Measurements from ENCODE around the gene ARMH1.
"Not testable (repeated sequence)": the region's sequence is repeated elsewhere in the genome, so short reads cannot be mapped to it uniquely, and the experiment has no call there.

Gene ARMH1

GRCh38 chr1:44723496-44724295 is 49.2 kb downstream of the ARMH1 start:
- DNase-seq (ENCODE audit: low read depth in 2 of 2): no peak

- no peak for DNase-seq (ENCODE audit: low read depth in 2 of 2)
Observed at GRCh38 chr1:44724296-44724954, 49.9 kb downstream of the ARMH1 start.

- no peak for DNase-seq (ENCODE audit: low read depth in 2 of 2)
Observed at GRCh38 chr1:44724955-44725698, 50.6 kb downstream of the ARMH1 start.

GRCh38 chr1:44730741-44731512 is 56.4 kb downstream of the ARMH1 start, which contains the start of gene RNU5D-1:
RNU5D-1 (minus strand) TSS chr1:44731170.
- DNase-seq (ENCODE audit: low read depth in 2 of 2): peak; percentile 87 to 92

GRCh38 chr1:44733365-44733764 is 58.9 kb downstream of the ARMH1 start:
- no peak for DNase-seq (ENCODE audit: low read depth in 2 of 2)

- DNase-seq (ENCODE audit: low read depth in 2 of 2): no peak
Observed at GRCh38 chr1:44733784-44734183, 59.3 kb downstream of the ARMH1 start.

GRCh38 chr1:44735992-44736391 is 61.5 kb downstream of the ARMH1 start:
- no peak for DNase-seq (ENCODE audit: low read depth in 2 of 2)

- not testable (repeated sequence) for DNase-seq (ENCODE audit: low read depth in 2 of 2)
Observed at GRCh38 chr1:44738953-44739306, 64.4 kb downstream of the ARMH1 start.

GRCh38 chr1:44739307-44740178 is 65.0 kb downstream of the ARMH1 start, which contains the start of gene KIF2C:
KIF2C (plus strand) TSS chr1:44739837; CDS start chr1:44739933, 96 bp downstream.
- DNase-seq (ENCODE audit: low read depth in 2 of 2): peak; percentile 90 to 92

- DNase-seq (ENCODE audit: low read depth in 2 of 2): no peak
Observed at GRCh38 chr1:44740179-44740617, 65.7 kb downstream of the ARMH1 start.

GRCh38 chr1:44743211-44743610 is 68.7 kb downstream of the ARMH1 start:
- no peak for DNase-seq (ENCODE audit: low read depth in 2 of 2)

- DNase-seq (ENCODE audit: low read depth in 2 of 2): no peak
Observed at GRCh38 chr1:44747878-44748277, 73.4 kb downstream of the ARMH1 start.

- no peak for DNase-seq (ENCODE audit: low read depth in 2 of 2)
Observed at GRCh38 chr1:44757420-44757819, 82.9 kb downstream of the ARMH1 start.

GRCh38 chr1:44759077-44759476 is 84.6 kb downstream of the ARMH1 start:
- no peak for DNase-seq (ENCODE audit: low read depth in 2 of 2)

GRCh38 chr1:44760876-44761275 is 86.4 kb downstream of the ARMH1 start:
- DNase-seq (ENCODE audit: low read depth in 2 of 2): no peak

GRCh38 chr1:44766421-44766820 is 91.9 kb downstream of the ARMH1 start:
- not testable (repeated sequence) for DNase-seq (ENCODE audit: low read depth in 2 of 2)
